K562 (cell line): Measurements from ENCODE around the gene ZCCHC3. TPM values are rescaled to one million over a fixed set of nuclear protein-coding genes. Genes with fewer than 3 reads are reported as not detected.
A peak's percentile ranks its signal among the peaks of the same experiment; 100 is the strongest.

Experiments
- CBX2 ChIP-seq: fragments of 200-600 bp; sonication (generic); IDR thresholded peaks from one replicate; pipeline ENCODE4 v1.6.1; 2012; ENCODE audit warnings: mild to moderate bottlenecking, low read length, inconsistent platforms; ENCODE audit not compliant: insufficient read depth, poor library complexity, severe bottlenecking
- DDX20 ChIP-seq: fragments of 450-650 bp; IDR thresholded peaks from 2 replicates; pipeline ENCODE4 v1.6.1; 2016; ENCODE audit warnings: missing genetic modification characterization, low read depth, mild to moderate bottlenecking, missing compliant biosample characterization, moderate library complexity
- FOXM1 ChIP-seq, 2 experiments: fragments of 450-650 bp in 1 of 2; sonication (generic) in 1 of 2; formaldehyde crosslinking in 1 of 2; IDR thresholded peaks; 2 replicates each; pipeline versions ENCODE4 v1.6.1 to v1.9.0; 2017 to 2022; ENCODE audit warnings: low read depth in 2 of 2, mild to moderate bottlenecking in 2 of 2, missing genetic modification reagents in 1 of 2, moderate library complexity in 1 of 2
- HNRNPLL ChIP-seq: fragments of 200-400 bp; formaldehyde crosslinking; IDR thresholded peaks from 2 replicates; pipeline ENCODE4 v1.6.1; 2017; ENCODE audit warnings: low read length, low read depth, mild to moderate bottlenecking; ENCODE audit not compliant: poor library complexity, severe bottlenecking
- PML ChIP-seq: IDR thresholded peaks from 2 replicates; pipeline ENCODE4 v1.6.1; 2012; ENCODE audit warnings: low read length, inconsistent platforms
- POLR2B ChIP-seq: fragments of 450-650 bp; IDR thresholded peaks from 2 replicates; pipeline ENCODE4 v1.6.1; 2018; ENCODE audit warnings: low read depth; ENCODE audit not compliant: partially characterized antibody
- SIN3A ChIP-seq, 2 experiments: fragments of 150-350 bp in 1 of 2; IDR thresholded peaks; 2 replicates each; pipeline ENCODE4 v1.6.1; 2011 to 2016; ENCODE audit warnings: borderline replicate concordance in 2 of 2, low read depth in 2 of 2, low read length in 2 of 2, mild to moderate bottlenecking in 2 of 2, moderate library complexity in 2 of 2; ENCODE audit not compliant: control insufficient read depth in 1 of 2
- ZBTB7A ChIP-seq: IDR thresholded peaks from 2 replicates; pipeline ENCODE4 v1.6.1; 2011; ENCODE audit warnings: low read depth, mild to moderate bottlenecking, low read length, moderate library complexity, borderline replicate concordance; ENCODE audit not compliant: control insufficient read depth
- ZNF212 ChIP-seq: fragments of 450-650 bp; formaldehyde crosslinking; IDR thresholded peaks from 2 replicates; pipeline ENCODE4 v1.4.0; 2020; ENCODE audit warnings: mild to moderate bottlenecking
- polyA plus RNA-seq, 8 experiments: library from polyadenylated mRNA; depleted of rRNA in 4 of 8; stranded (reverse) in 5 of 8; unstranded in 3 of 8; fragments of >200 nt; fragmentation: Nextera tagmentation in 2 of 8; fragmentation: Illumina TruSeq in 1 of 8; extraction: Ambion mirVana in 2 of 8; extraction: Trizol in 1 of 8; gene quantifications; 2 replicates each; pipeline versions ENCODE4 v1.2.1 to v1.2.3, GENCODE V29; 2011 to 2014; ENCODE audit warnings: inconsistent platforms in 1 of 8, missing spikeins in 1 of 8
- total RNA-seq, 7 experiments: library from RNA; depleted of rRNA in 6 of 7; stranded (reverse); fragments of >200 nt in 6 of 7; fragmentation: Illumina TruSeq in 2 of 7; extraction: Trizol in 2 of 7; gene quantifications; 2 replicates each; pipeline versions ENCODE4 v1.2.1 to v1.2.3, GENCODE V29; 2011 to 2021; ENCODE audit warnings: low replicate concordance in 1 of 7
- TF ChIP-seq, protein P1 (sequence below): fragments of 200-800 bp; sonication (Bioruptor generic); IDR thresholded peaks from 2 replicates; pipeline ENCODE4 v1.6.1; 2016; ENCODE audit warnings: missing genetic modification characterization, missing compliant biosample characterization
- TF ChIP-seq, protein P2 (sequence below): sonication (generic); formaldehyde crosslinking; IDR thresholded peaks from 2 replicates; pipeline ENCODE4 v1.8.0; 2023; ENCODE audit warnings: missing genetic modification reagents, mild to moderate bottlenecking, borderline replicate concordance

The ZCCHC3 gene
- total and polyA plus RNA-seq, 9 of the 15 experiments (the other 6 are each of a cell fraction or from before 2014, with no cell fraction given), result 2.8 to 23.3 (median 16.5) TPM

DNA sequence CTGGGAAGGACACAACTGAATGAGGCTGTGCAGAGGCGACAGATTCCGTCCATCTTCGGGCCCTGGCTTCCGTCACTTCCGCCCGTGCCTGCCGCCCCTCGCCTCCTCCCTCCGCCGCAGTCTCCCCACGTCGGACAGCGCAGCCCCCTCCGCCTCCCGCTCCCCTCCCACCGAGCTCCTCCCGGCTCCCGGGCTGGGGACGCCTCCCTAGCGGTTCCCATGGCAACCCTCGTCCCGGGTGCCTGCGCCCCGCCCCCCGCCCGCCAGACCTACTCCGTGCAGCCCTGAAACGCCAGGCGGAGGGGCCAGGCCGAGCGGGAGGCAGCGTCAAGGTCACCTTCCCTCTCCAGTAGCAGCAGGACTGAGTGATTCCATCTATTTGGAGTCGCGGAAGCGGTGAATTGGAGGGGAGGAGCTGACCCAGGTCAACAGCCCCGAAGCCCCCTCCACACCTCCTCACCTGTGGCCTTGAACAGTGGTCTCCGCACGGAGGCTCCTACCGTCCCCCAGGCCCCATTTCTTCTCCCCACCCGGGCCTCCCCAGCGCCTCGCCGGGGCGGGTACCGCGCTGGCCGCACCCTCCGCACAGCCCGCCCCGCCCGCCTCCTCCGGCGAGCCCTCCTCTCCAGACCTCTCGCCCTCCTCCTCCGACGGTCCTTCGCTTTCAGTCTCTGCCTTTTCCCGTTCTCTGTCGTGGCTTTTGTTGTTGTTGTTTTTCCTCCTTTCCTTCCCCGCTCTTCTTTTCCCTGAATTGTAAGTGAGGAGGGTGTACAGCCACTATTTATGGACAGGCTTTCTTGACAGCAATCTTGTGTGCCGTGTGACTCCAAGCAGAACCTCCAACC lies 50.5 kb downstream of the ZCCHC3 start (continued):
- TF ChIP-seq CBX2 (no peak), POLR2B (peak; percentile 86), ZNF212 (CRISPR knock-in tag) (no peak), HNRNPLL (peak; percentile 70), FOXM1 (IDR thresholded peaks at IDR 0.05; ENCODE audit: low read depth) (peak; percentile 23; the same call in 1 of the 2 replicates), FOXM1 (CRISPR knock-in tag; IDR thresholded peaks at IDR 0.05; ENCODE audit: low read depth) (no peak), PML (peak; percentile 33; the same call in 1 of the 2 replicates), ZBTB7A (peak; percentile 93; the same call in 1 of the 2 replicates), SIN3A (IDR thresholded peaks at IDR 0.05; ENCODE audit: borderline replicate concordance in 2 of 2, control insufficient read depth in 1 of 2, low read depth in 2 of 2, low read length in 2 of 2) (peak; percentile 68 to 71; a peak in 2 of 4 replicates), DDX20 (no peak)
- TF ChIP-seq, protein P1, sequence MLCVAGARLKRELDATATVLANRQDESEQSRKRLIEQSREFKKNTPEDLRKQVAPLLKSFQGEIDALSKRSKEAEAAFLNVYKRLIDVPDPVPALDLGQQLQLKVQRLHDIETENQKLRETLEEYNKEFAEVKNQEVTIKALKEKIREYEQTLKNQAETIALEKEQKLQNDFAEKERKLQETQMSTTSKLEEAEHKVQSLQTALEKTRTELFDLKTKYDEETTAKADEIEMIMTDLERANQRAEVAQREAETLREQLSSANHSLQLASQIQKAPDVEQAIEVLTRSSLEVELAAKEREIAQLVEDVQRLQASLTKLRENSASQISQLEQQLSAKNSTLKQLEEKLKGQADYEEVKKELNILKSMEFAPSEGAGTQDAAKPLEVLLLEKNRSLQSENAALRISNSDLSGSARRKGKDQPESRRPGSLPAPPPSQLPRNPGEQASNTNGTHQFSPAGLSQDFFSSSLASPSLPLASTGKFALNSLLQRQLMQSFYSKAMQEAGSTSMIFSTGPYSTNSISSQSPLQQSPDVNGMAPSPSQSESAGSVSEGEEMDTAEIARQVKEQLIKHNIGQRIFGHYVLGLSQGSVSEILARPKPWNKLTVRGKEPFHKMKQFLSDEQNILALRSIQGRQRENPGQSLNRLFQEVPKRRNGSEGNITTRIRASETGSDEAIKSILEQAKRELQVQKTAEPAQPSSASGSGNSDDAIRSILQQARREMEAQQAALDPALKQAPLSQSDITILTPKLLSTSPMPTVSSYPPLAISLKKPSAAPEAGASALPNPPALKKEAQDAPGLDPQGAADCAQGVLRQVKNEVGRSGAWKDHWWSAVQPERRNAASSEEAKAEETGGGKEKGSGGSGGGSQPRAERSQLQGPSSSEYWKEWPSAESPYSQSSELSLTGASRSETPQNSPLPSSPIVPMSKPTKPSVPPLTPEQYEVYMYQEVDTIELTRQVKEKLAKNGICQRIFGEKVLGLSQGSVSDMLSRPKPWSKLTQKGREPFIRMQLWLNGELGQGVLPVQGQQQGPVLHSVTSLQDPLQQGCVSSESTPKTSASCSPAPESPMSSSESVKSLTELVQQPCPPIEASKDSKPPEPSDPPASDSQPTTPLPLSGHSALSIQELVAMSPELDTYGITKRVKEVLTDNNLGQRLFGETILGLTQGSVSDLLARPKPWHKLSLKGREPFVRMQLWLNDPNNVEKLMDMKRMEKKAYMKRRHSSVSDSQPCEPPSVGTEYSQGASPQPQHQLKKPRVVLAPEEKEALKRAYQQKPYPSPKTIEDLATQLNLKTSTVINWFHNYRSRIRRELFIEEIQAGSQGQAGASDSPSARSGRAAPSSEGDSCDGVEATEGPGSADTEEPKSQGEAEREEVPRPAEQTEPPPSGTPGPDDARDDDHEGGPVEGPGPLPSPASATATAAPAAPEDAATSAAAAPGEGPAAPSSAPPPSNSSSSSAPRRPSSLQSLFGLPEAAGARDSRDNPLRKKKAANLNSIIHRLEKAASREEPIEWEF (CRISPR knock-in tag), result no peak
- TF ChIP-seq, protein P2, sequence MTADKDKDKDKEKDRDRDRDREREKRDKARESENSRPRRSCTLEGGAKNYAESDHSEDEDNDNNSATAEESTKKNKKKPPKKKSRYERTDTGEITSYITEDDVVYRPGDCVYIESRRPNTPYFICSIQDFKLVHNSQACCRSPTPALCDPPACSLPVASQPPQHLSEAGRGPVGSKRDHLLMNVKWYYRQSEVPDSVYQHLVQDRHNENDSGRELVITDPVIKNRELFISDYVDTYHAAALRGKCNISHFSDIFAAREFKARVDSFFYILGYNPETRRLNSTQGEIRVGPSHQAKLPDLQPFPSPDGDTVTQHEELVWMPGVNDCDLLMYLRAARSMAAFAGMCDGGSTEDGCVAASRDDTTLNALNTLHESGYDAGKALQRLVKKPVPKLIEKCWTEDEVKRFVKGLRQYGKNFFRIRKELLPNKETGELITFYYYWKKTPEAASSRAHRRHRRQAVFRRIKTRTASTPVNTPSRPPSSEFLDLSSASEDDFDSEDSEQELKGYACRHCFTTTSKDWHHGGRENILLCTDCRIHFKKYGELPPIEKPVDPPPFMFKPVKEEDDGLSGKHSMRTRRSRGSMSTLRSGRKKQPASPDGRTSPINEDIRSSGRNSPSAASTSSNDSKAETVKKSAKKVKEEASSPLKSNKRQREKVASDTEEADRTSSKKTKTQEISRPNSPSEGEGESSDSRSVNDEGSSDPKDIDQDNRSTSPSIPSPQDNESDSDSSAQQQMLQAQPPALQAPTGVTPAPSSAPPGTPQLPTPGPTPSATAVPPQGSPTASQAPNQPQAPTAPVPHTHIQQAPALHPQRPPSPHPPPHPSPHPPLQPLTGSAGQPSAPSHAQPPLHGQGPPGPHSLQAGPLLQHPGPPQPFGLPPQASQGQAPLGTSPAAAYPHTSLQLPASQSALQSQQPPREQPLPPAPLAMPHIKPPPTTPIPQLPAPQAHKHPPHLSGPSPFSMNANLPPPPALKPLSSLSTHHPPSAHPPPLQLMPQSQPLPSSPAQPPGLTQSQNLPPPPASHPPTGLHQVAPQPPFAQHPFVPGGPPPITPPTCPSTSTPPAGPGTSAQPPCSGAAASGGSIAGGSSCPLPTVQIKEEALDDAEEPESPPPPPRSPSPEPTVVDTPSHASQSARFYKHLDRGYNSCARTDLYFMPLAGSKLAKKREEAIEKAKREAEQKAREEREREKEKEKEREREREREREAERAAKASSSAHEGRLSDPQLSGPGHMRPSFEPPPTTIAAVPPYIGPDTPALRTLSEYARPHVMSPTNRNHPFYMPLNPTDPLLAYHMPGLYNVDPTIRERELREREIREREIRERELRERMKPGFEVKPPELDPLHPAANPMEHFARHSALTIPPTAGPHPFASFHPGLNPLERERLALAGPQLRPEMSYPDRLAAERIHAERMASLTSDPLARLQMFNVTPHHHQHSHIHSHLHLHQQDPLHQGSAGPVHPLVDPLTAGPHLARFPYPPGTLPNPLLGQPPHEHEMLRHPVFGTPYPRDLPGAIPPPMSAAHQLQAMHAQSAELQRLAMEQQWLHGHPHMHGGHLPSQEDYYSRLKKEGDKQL, result no peak
